NOMO-1 treated with dmso at 0.1 percent for 144 hours (cell line): ENCODE measurements around the gene GNB2.
"Not testable (repeated sequence)": the region's sequence is repeated elsewhere in the genome, so short reads cannot be mapped to it uniquely, and the experiment has no call there.

Experiments
- DNase-seq: peaks from one replicate; lab custom pipeline; 2025; ENCODE audit not compliant: unreplicated experiment; lab: John Stamatoyannopoulos, UW

GNB2 gene

GRCh38 chr7:100693312-100694097 lies 20.0 kb downstream of the GNB2 start:
- DNase-seq, result no peak

GRCh38 chr7:100694098-100694745 lies 20.7 kb downstream of the GNB2 start, which contains the start of gene GIGYF1:
Gene GIGYF1, minus strand, starts transcription at chr7:100694250. Its CDS starts 6,012 bp downstream, at chr7:100688238.
- DNase-seq, result peak; percentile 55

- no peak for DNase-seq
These were observed 22.6 kb downstream of the GNB2 start for GRCh38 chr7:100696123-100696521.

GRCh38 chr7:100699018-100699417 lies 25.5 kb downstream of the GNB2 start:
- no peak for DNase-seq

- DNase-seq, result not testable (repeated sequence)
These were observed 27.5 kb downstream of the GNB2 start for GRCh38 chr7:100701089-100701488.

- peak; percentile 74 for DNase-seq
These were observed 31.8 kb downstream of the GNB2 start for GRCh38 chr7:100705320-100705752.

- DNase-seq, result peak; percentile 99
These were observed 32.5 kb downstream of the GNB2 start, which contains the start of gene POP7 for GRCh38 chr7:100705753-100706671. Gene POP7, plus strand, starts transcription at chr7:100706121. Its CDS starts 710 bp downstream, at chr7:100706831.

GRCh38 chr7:100706672-100707311 lies 33.3 kb downstream of the GNB2 start:
- no peak for DNase-seq

- DNase-seq, result no peak
These were observed 34.9 kb downstream of the GNB2 start for GRCh38 chr7:100708395-100708794.

GRCh38 chr7:100710452-100710851 lies 36.9 kb downstream of the GNB2 start:
- no peak for DNase-seq

GRCh38 chr7:100711369-100711768 lies 37.8 kb downstream of the GNB2 start:
- DNase-seq, result no peak

- DNase-seq, result no peak
These were observed 41.2 kb downstream of the GNB2 start for GRCh38 chr7:100714725-100715124.

GRCh38 chr7:100717073-100717472 lies 43.5 kb downstream of the GNB2 start:
- DNase-seq, result not testable (repeated sequence)

- DNase-seq, result no peak
These were observed 46.2 kb downstream of the GNB2 start for GRCh38 chr7:100719523-100720278.

- DNase-seq, result no peak
These were observed 46.7 kb downstream of the GNB2 start, which contains the start of gene EPO for GRCh38 chr7:100720279-100720670. Gene EPO, plus strand, starts transcription at chr7:100720468. Its CDS starts 513 bp downstream, at chr7:100720981.

GRCh38 chr7:100720671-100721504 lies 47.3 kb downstream of the GNB2 start:
- no peak for DNase-seq

GRCh38 chr7:100721505-100721812 lies 47.9 kb downstream of the GNB2 start:
- DNase-seq, result no peak

GRCh38 chr7:100722480-100723212 lies 49.1 kb downstream of the GNB2 start:
- no peak for DNase-seq
